ENCODE data around the gene ADAM30. TPM values are rescaled to one million over a fixed set of nuclear protein-coding genes. Genes with fewer than 3 reads are reported as not detected.
A peak's percentile ranks its signal among the peaks of the same experiment; 100 is the strongest.

Gene ADAM30
- total RNA-seq, 2 donors from 2014 or later = not detected

- no peaks in the 10 kb centered on the region for H3K9me3 ChIP-seq
- intact Hi-C loops (cut with DNase I) = no loop called here
- H3K27me3 ChIP-seq = no peaks in the 10 kb centered on the region
- H3K4me1 ChIP-seq = peaks cover 6% of the 10 kb centered on the region
- DNase-seq = peak in 1 of 4 donors; percentile 11
- no peaks in the 10 kb centered on the region for H3K36me3 ChIP-seq (replicated peaks in 1 of 2; ENCODE audit: insufficient read depth in 1 of 2, low read depth in 2 of 2)
- no peak for ATAC-seq
- no peak overlapping the region for H3K27ac ChIP-seq
- 62% methylated on average over 4 of the region's 4 CpGs for WGBS, 2 donors
- H3K4me3 ChIP-seq = no peak overlapping the region
- TF ChIP-seq CTCF (IDR thresholded peaks at IDR 0.05) (no peak), POLR2A (IDR thresholded peaks at IDR 0.05) (no peak)
Observed at GRCh38 chr1:119873135-119874015, 22.9 kb downstream of the ADAM30 start.

- Histone ChIP-seq H3K36me3 (replicated peaks in 1 of 2; ENCODE audit: insufficient read depth in 1 of 2, low read depth in 2 of 2) (no peaks in the 10 kb centered on the region), H3K4me3 (no peak overlapping the region), H3K27ac (no peak overlapping the region), H3K9me3 (no peaks in the 10 kb centered on the region), H3K27me3 (no peaks in the 10 kb centered on the region), H3K4me1 (peaks cover 6% of the 10 kb centered on the region)
- ATAC-seq (no peak), DNase-seq (no peak)
- TF ChIP-seq POLR2A (IDR thresholded peaks at IDR 0.05) = no peak
- no peak for TF ChIP-seq CTCF (IDR thresholded peaks at IDR 0.05)
- intact Hi-C loops (cut with DNase I) = no loop called here
- 79 to 83% methylated on average over 4 of the region's 4 CpGs for WGBS, 2 donors
Observed at GRCh38 chr1:119871881-119872280, 24.4 kb downstream of the ADAM30 start.

GRCh38 chr1:119870917-119871596 lies 25.3 kb downstream of the ADAM30 start:
- Histone ChIP-seq H3K4me3 (no peak overlapping the region), H3K27ac (no peak overlapping the region), H3K9me3 (no peaks in the 10 kb centered on the region), H3K27me3 (no peaks in the 10 kb centered on the region), H3K36me3 (replicated peaks in 1 of 2; ENCODE audit: insufficient read depth in 1 of 2, low read depth in 2 of 2) (no peaks in the 10 kb centered on the region), H3K4me1 (peaks cover 6% of the 10 kb centered on the region)
- ATAC-seq (peak; percentile 90), DNase-seq (peak; percentile 75 to 88 (median 82))
- intact Hi-C loops (cut with DNase I) = no loop called here
- TF ChIP-seq POLR2A (IDR thresholded peaks at IDR 0.05) (no peak), CTCF (IDR thresholded peaks at IDR 0.05) (peak; percentile 68 to 90 (median 83))
- 34 to 40% methylated on average over 20 of the region's 20 CpGs for WGBS, 2 donors

GRCh38 chr1:119869995-119870394 lies 26.3 kb downstream of the ADAM30 start:
- ATAC-seq = no peak
- Histone ChIP-seq H3K27ac (no peak overlapping the region), H3K4me3 (no peak overlapping the region), H3K4me1 (peaks cover 6% of the 10 kb centered on the region), H3K27me3 (no peaks in the 10 kb centered on the region), H3K9me3 (no peaks in the 10 kb centered on the region), H3K36me3 (replicated peaks in 1 of 2; ENCODE audit: insufficient read depth in 1 of 2, low read depth in 2 of 2) (no peaks in the 10 kb centered on the region)
- intact Hi-C loops (cut with DNase I) = no loop called here
- DNase-seq = no peak
- TF ChIP-seq CTCF (IDR thresholded peaks at IDR 0.05) (no peak), POLR2A (IDR thresholded peaks at IDR 0.05) (no peak)
- 33 to 37% methylated on average over 1 of the region's 1 CpG for WGBS, 2 donors

Measured in body of pancreas (tissue), 4 donors.